Sigmoid colon (tissue), 4 donors: Measurements from ENCODE around the gene KLHDC3.

ENCODE experiments used
- CTCF ChIP-seq, 4 experiments: fragments of 450-650 bp in 3 of 4; fragments of 200-600 bp in 1 of 4; IDR thresholded peaks; one replicate each; pipeline ENCODE4 v1.5.1; 2016 to 2019; ENCODE audit warnings: antibody characterized with exemption in 4 of 4, mild to moderate bottlenecking in 3 of 4, moderate library complexity in 2 of 4
- EP300 ChIP-seq, 4 donors: sonication (generic); formaldehyde crosslinking; IDR thresholded peaks; one replicate each; pipeline ENCODE4 v1.6.1; 2017; ENCODE audit warnings: antibody characterized with exemption in 4 of 4
- POLR2A ChIP-seq, 2 donors: fragments of 450-650 bp; IDR thresholded peaks; one replicate each; pipeline ENCODE4 v1.6.1; 2016; ENCODE audit warnings: antibody characterized with exemption in 2 of 2, mild to moderate bottlenecking in 2 of 2, moderate library complexity in 2 of 2
- POLR2AphosphoS5 ChIP-seq, 4 donors: sonication (generic); formaldehyde crosslinking; IDR thresholded peaks; one replicate each; pipeline ENCODE4 v1.6.1; 2017; ENCODE audit warnings: antibody characterized with exemption in 4 of 4

- TF ChIP-seq CTCF (IDR thresholded peaks at IDR 0.05) (no peak), POLR2A (IDR thresholded peaks at IDR 0.05) (no peak), EP300 (IDR thresholded peaks at IDR 0.05) (no peak), POLR2AphosphoS5 (IDR thresholded peaks at IDR 0.05) (no peak)
These were observed 23.7 kb downstream of the KLHDC3 start for GRCh38 chr6:43037706-43038105.
